Transverse colon (tissue), 4 donors: Measurements from ENCODE around the gene HTRA3. TPM values are rescaled to one million over a fixed set of nuclear protein-coding genes. Genes with fewer than 3 reads are reported as not detected.

Experiments
- DNase-seq: peaks from one replicate; pipeline ENCODE4 v3.0.0-alpha.2; 2019
- H3K27ac ChIP-seq, 4 donors: fragments of 200-600 bp; sonication (generic); 2 replicates each; pipeline ENCODE4 v1.5.1; 2016 to 2018; ENCODE audit warnings: inconsistent platforms in 4 of 4
- H3K27me3 ChIP-seq: fragments of 200-600 bp; sonication (generic); 2 replicates; pipeline ENCODE4 v1.5.1; 2017; ENCODE audit warnings: inconsistent platforms
- H3K36me3 ChIP-seq, 4 donors: fragments of 200-600 bp; sonication (generic); 2 replicates each; pipeline ENCODE4 v1.5.1; 2017 to 2019; ENCODE audit warnings: inconsistent platforms in 4 of 4
- H3K4me1 ChIP-seq, 4 donors: fragments of 200-600 bp; sonication (generic); 2 replicates each; pipeline ENCODE4 v1.5.1; 2017 to 2020; ENCODE audit warnings: inconsistent platforms in 4 of 4
- H3K4me3 ChIP-seq, 4 donors: fragments of 200-600 bp; sonication (generic); 1 replicate in 1 of 4; 2 replicates in 3 of 4; pipeline versions ENCODE4 v1.5.1 to v1.6.1; 2017 to 2019; ENCODE audit warnings: inconsistent platforms in 4 of 4
- H3K9me3 ChIP-seq, 2 donors: fragments of 200-600 bp; sonication (generic); 2 replicates each; pipeline ENCODE4 v1.5.1; 2017 to 2019; ENCODE audit warnings: inconsistent platforms in 2 of 2
- EP300 ChIP-seq: sonication (generic); formaldehyde crosslinking; IDR thresholded peaks from one replicate; pipeline ENCODE4 v1.6.1; 2017; ENCODE audit warnings: antibody characterized with exemption, low read depth
- POLR2A ChIP-seq: fragments of 450-650 bp; IDR thresholded peaks from one replicate; pipeline ENCODE4 v1.6.1; 2016; ENCODE audit warnings: antibody characterized with exemption, mild to moderate bottlenecking, moderate library complexity
- POLR2AphosphoS5 ChIP-seq, 3 donors: sonication (generic); formaldehyde crosslinking; IDR thresholded peaks; one replicate each; pipeline ENCODE4 v1.6.1; 2016; ENCODE audit warnings: antibody characterized with exemption in 3 of 3
- WGBS, 2 donors: methylation state at CpG; one replicate each; pipeline ENCODE4 v1.1.5; 2018; ENCODE audit warnings: low coverage in 1 of 2; 5-methylcytosine and 5-hydroxymethylcytosine counted together
- in situ Hi-C, 4 donors: fragments of 200-750 bp; cut with MboI; loops; one replicate each; pipeline versions ENCODE4 v1.15.0 to v1.15.1; 2017; ENCODE audit warnings: low sequenced_read_pairs in 3 of 4, low pct_ligation_motif_present in 1 of 4, low pct_unique_long_range_greater_than_20kb in 1 of 4
- intact Hi-C: fragments of 100-400 bp; cut with DNase I; formaldehyde crosslinking; loops from one replicate; pipeline ENCODE4 v1.15.1; 2023; ENCODE audit warnings: low total_unique reads
- total RNA-seq, 4 donors: library from RNA; depleted of rRNA; stranded (reverse); fragments of >200 nt; gene quantifications; one replicate each; pipeline ENCODE4 v1.1.0, GENCODE V29; 2016
- TF ChIP-seq, protein P1 (sequence below), 5 experiments: fragments of 200-600 bp in 3 of 5; fragments of 450-650 bp in 2 of 5; sonication (generic) in 3 of 5; IDR thresholded peaks; 1 replicate in 2 of 5; 2 replicates in 3 of 5; pipeline ENCODE4 v1.5.1; 2016 to 2017; ENCODE audit warnings: antibody characterized with exemption in 5 of 5, inconsistent platforms in 3 of 5, mild to moderate bottlenecking in 2 of 5, moderate library complexity in 1 of 5

Gene HTRA3
- total RNA-seq, 4 donors from 2014 or later = 1.5 to 11.9 (median 6.5) TPM

DNA sequence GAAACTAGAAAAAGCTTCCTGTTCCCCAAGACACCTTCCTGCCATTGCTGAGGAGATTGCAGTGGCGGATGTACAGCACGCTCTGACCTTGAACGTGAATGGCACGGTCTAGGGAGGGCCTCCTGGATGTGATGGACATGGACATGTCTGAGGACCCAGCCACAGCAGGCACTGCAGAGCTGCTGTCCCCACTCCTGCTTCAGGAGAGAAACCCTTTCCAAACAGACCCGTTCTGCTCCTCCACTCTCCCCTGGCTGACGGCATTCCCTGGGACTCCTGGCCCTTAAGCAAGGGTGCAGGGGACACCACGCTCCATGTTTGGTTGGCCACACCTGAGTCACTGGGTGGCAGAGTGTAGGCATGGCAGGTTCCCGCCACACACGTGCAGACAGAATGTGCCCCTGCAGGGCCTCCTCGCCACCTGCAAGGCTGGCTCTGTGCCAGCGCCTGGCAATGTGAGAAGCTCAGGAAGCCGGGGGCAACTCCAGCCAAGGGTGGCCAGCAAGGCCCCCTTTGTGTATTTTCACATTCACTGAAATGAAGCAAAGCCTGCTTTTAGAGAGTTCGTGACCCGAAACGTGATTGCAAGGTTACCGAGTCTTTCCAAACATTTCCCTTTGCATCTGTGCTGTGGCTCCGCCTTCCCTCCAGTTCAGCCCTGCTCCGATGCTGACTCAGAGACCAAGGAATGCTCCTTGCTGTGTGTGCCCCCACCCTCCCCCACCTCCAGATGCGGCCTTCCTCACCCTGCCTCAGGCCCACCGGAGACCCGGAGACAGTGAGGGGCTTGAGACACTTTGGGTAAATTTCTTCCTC is 46.1 kb downstream of the HTRA3 start:
- Histone ChIP-seq H3K9me3 (no peaks in the 10 kb centered on the region), H3K27me3 (no peaks in the 10 kb centered on the region), H3K27ac (peak overlapping the region in 1 of 4 donors; percentile 38), H3K4me1 (peaks cover 4 to 17% (median 15%) of the 10 kb centered on the region in 4 donors), H3K36me3 (no peaks in the 10 kb centered on the region), H3K4me3 (no peak overlapping the region)
- TF ChIP-seq, protein P1, sequence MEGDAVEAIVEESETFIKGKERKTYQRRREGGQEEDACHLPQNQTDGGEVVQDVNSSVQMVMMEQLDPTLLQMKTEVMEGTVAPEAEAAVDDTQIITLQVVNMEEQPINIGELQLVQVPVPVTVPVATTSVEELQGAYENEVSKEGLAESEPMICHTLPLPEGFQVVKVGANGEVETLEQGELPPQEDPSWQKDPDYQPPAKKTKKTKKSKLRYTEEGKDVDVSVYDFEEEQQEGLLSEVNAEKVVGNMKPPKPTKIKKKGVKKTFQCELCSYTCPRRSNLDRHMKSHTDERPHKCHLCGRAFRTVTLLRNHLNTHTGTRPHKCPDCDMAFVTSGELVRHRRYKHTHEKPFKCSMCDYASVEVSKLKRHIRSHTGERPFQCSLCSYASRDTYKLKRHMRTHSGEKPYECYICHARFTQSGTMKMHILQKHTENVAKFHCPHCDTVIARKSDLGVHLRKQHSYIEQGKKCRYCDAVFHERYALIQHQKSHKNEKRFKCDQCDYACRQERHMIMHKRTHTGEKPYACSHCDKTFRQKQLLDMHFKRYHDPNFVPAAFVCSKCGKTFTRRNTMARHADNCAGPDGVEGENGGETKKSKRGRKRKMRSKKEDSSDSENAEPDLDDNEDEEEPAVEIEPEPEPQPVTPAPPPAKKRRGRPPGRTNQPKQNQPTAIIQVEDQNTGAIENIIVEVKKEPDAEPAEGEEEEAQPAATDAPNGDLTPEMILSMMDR (IDR thresholded peaks at IDR 0.05) = peak in 1 of 5 experiments; percentile 11
- TF ChIP-seq POLR2A = no peak
- TF ChIP-seq EP300 = no peak
- in situ Hi-C loops = no loop called here
- 27 to 40% methylated on average over 3 to 20 of the region's 21 CpGs for WGBS, 2 donors
- intact Hi-C loops = no loop called here
- DNase-seq = peak; percentile 26

DNA sequence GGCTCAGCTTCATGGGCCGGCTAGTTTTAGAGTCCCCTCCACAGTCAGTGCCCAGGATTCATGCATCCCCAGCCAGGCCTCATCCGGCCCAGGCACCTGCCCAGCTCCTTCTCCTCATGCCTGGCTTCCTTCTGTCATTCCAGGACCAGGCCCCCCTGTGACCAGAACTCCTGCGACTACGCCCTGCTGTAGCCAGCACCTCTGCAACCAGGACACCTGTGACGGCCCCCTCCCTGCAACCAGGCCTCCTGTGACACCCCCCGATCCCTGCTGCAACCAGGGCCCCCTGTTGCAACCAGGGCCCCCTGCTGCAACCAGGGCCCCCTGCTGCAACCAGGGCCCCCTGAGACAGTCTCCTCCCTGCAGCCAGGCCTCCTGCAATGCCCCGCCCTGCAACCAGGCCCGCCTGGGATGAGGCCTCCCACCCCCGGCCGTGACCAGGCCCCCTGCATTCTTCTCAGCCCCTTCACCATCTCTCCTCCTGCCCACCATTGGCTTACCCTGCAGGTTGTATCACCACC is 46.8 kb downstream of the HTRA3 start:
- 50 to 79% methylated on average over 2 to 10 of the region's 10 CpGs for WGBS, 2 donors
- in situ Hi-C loops (no loop called here), intact Hi-C loops (no loop called here)
- TF ChIP-seq POLR2AphosphoS5 (IDR thresholded peaks at IDR 0.05) (no peak), POLR2A (no peak), EP300 (no peak)
- TF ChIP-seq, protein P1 (IDR thresholded peaks at IDR 0.05) = no peak
- Histone ChIP-seq H3K36me3 (no peaks in the 10 kb centered on the region), H3K27ac (peak overlapping the region in 1 of 4 donors; percentile 7), H3K27me3 (no peaks in the 10 kb centered on the region), H3K4me1 (peaks cover 4 to 18% (median 16%) of the 10 kb centered on the region in 4 donors), H3K4me3 (no peak overlapping the region), H3K9me3 (no peaks in the 10 kb centered on the region)
- no peak for DNase-seq

DNA sequence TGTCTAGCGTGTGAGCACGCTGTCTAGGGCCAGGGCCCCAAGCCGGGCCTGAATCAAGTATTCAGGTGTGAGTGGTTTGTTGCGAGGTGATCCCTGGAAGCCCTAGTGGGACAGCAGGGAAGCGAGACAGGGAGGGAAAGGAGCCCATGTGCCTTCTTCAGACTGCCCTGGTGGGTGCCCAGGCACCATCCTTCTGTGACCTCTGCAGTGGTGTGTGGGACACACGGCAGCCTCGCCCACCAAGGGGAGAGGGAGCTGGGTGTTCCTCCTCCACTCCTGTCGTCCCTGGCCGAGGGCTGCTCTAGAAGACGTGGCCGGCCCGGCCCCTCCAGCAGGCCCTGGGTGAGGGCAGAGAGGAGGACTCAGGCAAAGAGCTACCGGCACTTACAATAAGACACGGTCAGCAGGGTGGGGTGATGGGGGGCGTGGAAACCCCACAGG is 47.4 kb downstream of the HTRA3 start:
- Histone ChIP-seq H3K36me3 (no peaks in the 10 kb centered on the region), H3K4me1 (peaks cover 4 to 18% (median 16%) of the 10 kb centered on the region in 4 donors), H3K27ac (no peak overlapping the region), H3K4me3 (no peak overlapping the region), H3K27me3 (no peaks in the 10 kb centered on the region), H3K9me3 (no peaks in the 10 kb centered on the region)
- TF ChIP-seq POLR2A = no peak
- no peak for TF ChIP-seq POLR2AphosphoS5 (IDR thresholded peaks at IDR 0.05)
- TF ChIP-seq EP300 = no peak
- TF ChIP-seq, protein P1 (IDR thresholded peaks at IDR 0.05) = no peak
- in situ Hi-C loops = no loop called here
- WGBS, 2 donors = 82% methylated on average over 15 of the region's 15 CpGs; no CpG with 5 or more reads in 1 of the 2 donors
- no peak for DNase-seq
- intact Hi-C loops = no loop called here

DNA sequence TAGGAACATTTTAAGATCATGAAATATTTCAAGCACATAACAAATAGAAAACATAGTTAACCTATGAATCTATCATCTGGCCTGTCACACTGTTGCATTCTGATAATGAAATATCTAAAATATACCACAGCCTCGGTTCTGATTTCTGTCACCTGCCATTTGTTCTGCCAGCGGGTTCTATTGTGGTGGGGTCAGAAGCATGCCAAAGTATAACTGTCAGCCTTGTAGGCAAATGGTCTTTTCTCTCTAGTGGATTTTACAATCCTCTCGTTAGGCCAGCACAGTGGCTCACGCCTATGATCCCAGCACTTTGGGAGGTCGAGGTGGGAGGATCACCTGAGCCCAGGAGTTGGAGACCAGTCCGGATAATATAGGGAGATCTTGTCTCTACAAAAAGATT is 47.9 kb downstream of the HTRA3 start:
- no peak for DNase-seq
- no peaks in the 10 kb centered on the region for H3K36me3 ChIP-seq
- in situ Hi-C loops (no loop called here), intact Hi-C loops (no loop called here)
- TF ChIP-seq, protein P1 (IDR thresholded peaks at IDR 0.05) = no peak
- TF ChIP-seq POLR2AphosphoS5 (IDR thresholded peaks at IDR 0.05) = no peak
- TF ChIP-seq EP300 = no peak
- no peak for TF ChIP-seq POLR2A
- H3K9me3 ChIP-seq = no peaks in the 10 kb centered on the region
- H3K27me3 ChIP-seq = no peaks in the 10 kb centered on the region
- peaks cover 4 to 18% (median 16%) of the 10 kb centered on the region in 4 donors for H3K4me1 ChIP-seq
- no peak overlapping the region for H3K27ac ChIP-seq
- H3K4me3 ChIP-seq = no peak overlapping the region
- 71 to 80% methylated on average over 3 to 6 of the region's 6 CpGs for WGBS, 2 donors
